Endothelial cell of umbilical vein (primary cell): ENCODE measurements around the gene CHST8. TPM values are rescaled to one million over a fixed set of nuclear protein-coding genes. Genes with fewer than 3 reads are reported as not detected.

Experiments
- BruUV-seq: library from RNA; stranded (reverse); fragments of 400-500 nt; replicated peaks from 2 replicates; lab custom pipeline; 2021; lab: Mats Ljungman, UMichigan
- CTCF ChIA-PET: fragments of 300-600, 350-600 bp; sonication (Branson Sonifier 250); formaldehyde crosslinking; loops from one replicate; lab custom pipeline; 2021; ENCODE audit warnings: antibody characterized with exemption, inconsistent platforms; lab: Charles Lee
- POLR2A ChIA-PET: fragments of 300-600, 350-600 bp; sonication (Branson Sonifier 250); formaldehyde crosslinking; loops from one replicate; lab custom pipeline; 2021; ENCODE audit warnings: antibody characterized with exemption, inconsistent platforms; lab: Charles Lee
- DNase-seq: peaks from one replicate; pipeline ENCODE4 v3.0.0-alpha.2; 2011; ENCODE audit warnings: low read depth, low spot score
- FAIRE-seq: peaks from 2 replicates; lab custom pipeline; 2011; peaks lifted over from hg19 to GRCh38; lab: Jason Lieb, UNC
- H2AFZ ChIP-seq: 2 replicates; pipeline ENCODE4 v1.6.0; 2012; ENCODE audit warnings: low read depth, low read length, control low read depth, inconsistent platforms
- H3K27ac ChIP-seq: 2 replicates; pipeline ENCODE4 v1.5.1; 2011; ENCODE audit warnings: low read depth, mild to moderate bottlenecking, control low read depth, low read length, moderate library complexity; ENCODE audit not compliant: insufficient read depth
- H3K27me3 ChIP-seq, 2 experiments: 2 replicates each; pipeline versions ENCODE4 v1.6.0 to v1.6.1; 2011; ENCODE audit warnings: low read length in 2 of 2, mixed read lengths in 1 of 2; ENCODE audit not compliant: control insufficient read depth in 2 of 2, insufficient read depth in 2 of 2
- H3K36me3 ChIP-seq, 2 experiments: 2 replicates in 1 of 2; 3 replicates in 1 of 2; pipeline ENCODE4 v1.5.1; 2011; ENCODE audit warnings: low read length in 2 of 2, mild to moderate bottlenecking in 1 of 2, moderate library complexity in 1 of 2; ENCODE audit not compliant: control insufficient read depth in 2 of 2, insufficient read depth in 2 of 2; ENCODE audit errors: extremely low read depth in 1 of 2
- H3K4me1 ChIP-seq: 3 replicates; pipeline ENCODE4 v1.5.1; 2011; ENCODE audit warnings: mild to moderate bottlenecking, low read length; ENCODE audit not compliant: control insufficient read depth, insufficient read depth; ENCODE audit errors: extremely low read depth
- H3K4me2 ChIP-seq: 2 replicates; pipeline ENCODE4 v1.6.1; 2011; ENCODE audit warnings: low read length, control low read depth, mixed read lengths; ENCODE audit not compliant: insufficient read depth
- H3K4me3 ChIP-seq, 3 experiments: fragments of 200-600 bp in 1 of 3; sonication (generic), shearing (Covaris generic) in 1 of 3; replicated peaks in 1 of 3; 2 replicates each; pipeline ENCODE4 v1.5.1; 2011 to 2016; ENCODE audit warnings: control low read depth in 3 of 3, low read length in 3 of 3, mild to moderate bottlenecking in 2 of 3, inconsistent platforms in 1 of 3, low read depth in 1 of 3, moderate library complexity in 1 of 3; ENCODE audit not compliant: insufficient read depth in 1 of 3
- H3K79me2 ChIP-seq: 2 replicates; pipeline ENCODE4 v1.6.0; 2012; ENCODE audit warnings: low read length, inconsistent platforms; ENCODE audit not compliant: control insufficient read depth, insufficient read depth
- H3K9ac ChIP-seq: replicated peaks from 2 replicates; pipeline ENCODE3; 2011; ENCODE audit warnings: low read length, control low read depth; ENCODE audit not compliant: insufficient read depth; ENCODE audit errors: extremely low read depth
- H3K9me1 ChIP-seq: replicated peaks from 3 replicates; pipeline ENCODE4 v1.6.0; 2011; ENCODE audit warnings: mild to moderate bottlenecking, low read length; ENCODE audit not compliant: control insufficient read depth, insufficient read depth; ENCODE audit errors: extremely low read depth
- H3K9me3 ChIP-seq: replicated peaks from 2 replicates; pipeline ENCODE4 v1.5.1; 2012; ENCODE audit warnings: low read length, inconsistent platforms; ENCODE audit not compliant: control insufficient read depth, insufficient read depth
- H4K20me1 ChIP-seq: replicated peaks from 2 replicates; pipeline ENCODE3; 2011; ENCODE audit warnings: mild to moderate bottlenecking, low read length; ENCODE audit not compliant: control insufficient read depth, insufficient read depth; ENCODE audit errors: extremely low read depth
- CTCF ChIP-seq, 2 donors: IDR thresholded peaks; 1 replicate in 1 of 2; 2 replicates in 1 of 2; pipeline ENCODE4 v1.5.1; 2011; ENCODE audit warnings: low read length in 2 of 2, mild to moderate bottlenecking in 2 of 2, moderate library complexity in 2 of 2, control low read depth in 1 of 2, inconsistent platforms in 1 of 2, low read depth in 1 of 2; ENCODE audit not compliant: insufficient read depth in 1 of 2; ENCODE audit errors: extremely low read depth in 1 of 2
- EZH2 ChIP-seq: IDR thresholded peaks from 2 replicates; pipeline ENCODE4 v1.6.1; 2012; ENCODE audit warnings: borderline replicate concordance, low read depth, mild to moderate bottlenecking, moderate library complexity, low read length, inconsistent platforms; ENCODE audit not compliant: severe bottlenecking
- FOS ChIP-seq: IDR thresholded peaks from 2 replicates; pipeline ENCODE4 v1.6.1; 2011; ENCODE audit warnings: mild to moderate bottlenecking, low read length, moderate library complexity, borderline replicate concordance; ENCODE audit not compliant: insufficient read depth
- GATA2 ChIP-seq: IDR thresholded peaks from 2 replicates; pipeline ENCODE4 v1.7.0; 2011; ENCODE audit warnings: low read depth, mild to moderate bottlenecking, moderate library complexity, mixed read lengths, low read length; ENCODE audit not compliant: insufficient read length, insufficient read depth
- JUN ChIP-seq: IDR thresholded peaks from 2 replicates; pipeline ENCODE4 v1.6.1; 2011; ENCODE audit warnings: borderline replicate concordance, low read depth; ENCODE audit not compliant: insufficient read length, insufficient read depth
- MAX ChIP-seq: IDR thresholded peaks from 2 replicates; pipeline ENCODE4 v1.6.1; 2011; ENCODE audit not compliant: insufficient read depth, insufficient read length
- MYC ChIP-seq: IDR thresholded peaks from one replicate; pipeline ENCODE4 v1.6.1; 2011; ENCODE audit warnings: mild to moderate bottlenecking, low read depth, low read length
- POLR2A ChIP-seq: IDR thresholded peaks from 2 replicates; pipeline ENCODE4 v1.6.1; 2012; ENCODE audit warnings: low read depth, mild to moderate bottlenecking, control low read depth, low read length
- POLR2AphosphoS5 ChIP-seq: IDR thresholded peaks from 2 replicates; pipeline ENCODE4 v1.6.1; 2012; ENCODE audit warnings: low read depth, mild to moderate bottlenecking, control low read depth, low read length, moderate library complexity; ENCODE audit not compliant: insufficient read depth
- dilution Hi-C: fragments of 300-500 bp; cut with MboI; formaldehyde crosslinking; loops from one replicate; pipeline ENCODE4 v1.15.0; 2019; ENCODE audit warnings: low sequenced_read_pairs; ENCODE audit not compliant: extremely low pct_ligation_motif_present
- intact Hi-C: fragments of 100-400 bp; cut with micrococcal nuclease; formaldehyde crosslinking; loops from one replicate; pipeline ENCODE4 v1.10.0; 2022
- polyA plus RNA-seq, 4 experiments: library from polyadenylated mRNA; depleted of rRNA in 3 of 4; stranded (reverse) in 3 of 4; unstranded in 1 of 4; fragments of >200 nt; gene quantifications; 2 replicates each; pipeline versions ENCODE4 v1.2.1 to v1.2.3, GENCODE V29; 2011 to 2012; ENCODE audit warnings: missing spikeins in 1 of 4
- total RNA-seq: library from RNA; stranded (reverse); gene quantifications from 2 replicates; pipeline ENCODE4 v1.2.3, GENCODE V29; 2021

Gene CHST8
- total and polyA plus RNA-seq, 2 donors (not counting 3 experiments of a cell fraction or from before 2014, with no cell fraction given), result not detected

- Histone ChIP-seq H3K9ac (no peak overlapping the region), H3K27me3 (peaks cover 0 to 1% of the 10 kb centered on the region in 2 experiments), H2AFZ (no peak overlapping the region), H3K9me3 (no peaks in the 10 kb centered on the region), H4K20me1 (no peaks in the 10 kb centered on the region), H3K4me3 (no peak overlapping the region), H3K4me1 (no peaks in the 10 kb centered on the region), H3K27ac (no peak overlapping the region), H3K4me2 (no peak overlapping the region), H3K36me3 (no peaks in the 10 kb centered on the region), H3K9me1 (no peaks in the 10 kb centered on the region), H3K79me2 (no peaks in the 10 kb centered on the region)
- dilution Hi-C loops, result no loop called here
- no peak for DNase-seq
- intact Hi-C loops, result no loop called here
- CTCF ChIA-PET, result no interaction called here
- POLR2A ChIA-PET, result no interaction called here
- no peak for TF ChIP-seq POLR2A
- TF ChIP-seq MAX, result no peak
- no peak for TF ChIP-seq CTCF (IDR thresholded peaks at IDR 0.05; ENCODE audit: extremely low read depth in 1 of 2, insufficient read depth in 1 of 2, low read depth in 1 of 2, low read length in 2 of 2)
- TF ChIP-seq MYC, result no peak
- no peak for TF ChIP-seq POLR2AphosphoS5
- TF ChIP-seq JUN, result no peak
- TF ChIP-seq GATA2, result no peak
- no peak for TF ChIP-seq FOS
- TF ChIP-seq EZH2, result no peak
- no TSS peak for BruUV-seq
- no peak for FAIRE-seq
Observed at GRCh38 chr19:33673258-33673875, 51.6 kb downstream of the CHST8 start.
